Heart right ventricle (tissue), 16 donors: ENCODE data around the gene CLTRN. TPM values are rescaled to one million over a fixed set of nuclear protein-coding genes. Genes with fewer than 3 reads are reported as not detected.
A peak's percentile ranks its signal among the peaks of the same experiment; 100 is the strongest.
"Not testable (repeated sequence)": the region's sequence is repeated elsewhere in the genome, so short reads cannot be mapped to it uniquely, and the experiment has no call there.

ENCODE experiments used
- ATAC-seq, 8 donors: fragments of 200-7000 bp; cut with Tn5 transposase; one replicate each; pipeline ENCODE4 v1.9.1; 2020; ENCODE audit warnings: mild to moderate bottlenecking in 8 of 8, moderate library complexity in 8 of 8, moderate number of reproducible peaks in 1 of 8
- DNase-seq, 2 donors: peaks; one replicate each; pipeline ENCODE4 v3.0.0-alpha.2; 2020
- H3K27ac ChIP-seq, 10 donors: fragments of 200-600 bp; sonication (generic) in 2 of 10; one replicate each; pipeline versions ENCODE4 v1.5.0 to v1.8.0; 2020 to 2022; ENCODE audit warnings: mild to moderate bottlenecking in 3 of 10
- H3K27me3 ChIP-seq, 7 donors: fragments of 200-600 bp; one replicate each; pipeline ENCODE4 v1.8.0; 2021 to 2022; ENCODE audit warnings: mild to moderate bottlenecking in 2 of 7
- H3K36me3 ChIP-seq, 9 donors: fragments of 200-600 bp; sonication (generic) in 1 of 9; one replicate each; pipeline versions ENCODE4 v1.5.0 to v1.8.0; 2020 to 2022; ENCODE audit warnings: mild to moderate bottlenecking in 2 of 9
- H3K4me1 ChIP-seq, 9 donors: fragments of 200-600 bp; sonication (generic) in 1 of 9; one replicate each; pipeline versions ENCODE4 v1.5.0 to v1.8.0; 2020 to 2022; ENCODE audit warnings: mild to moderate bottlenecking in 4 of 9
- H3K4me3 ChIP-seq, 10 donors: fragments of 200-600 bp; sonication (generic) in 2 of 10; one replicate each; pipeline versions ENCODE4 v1.5.0 to v1.8.0; 2020 to 2022; ENCODE audit warnings: mild to moderate bottlenecking in 7 of 10, moderate library complexity in 2 of 10
- H3K9me3 ChIP-seq, 11 donors: fragments of 200-600 bp in 10 of 11; sonication (generic) in 2 of 11; one replicate each; pipeline versions ENCODE4 v1.5.0 to v1.8.0; 2013 to 2022; ENCODE audit warnings: mild to moderate bottlenecking in 2 of 11, control low read depth in 1 of 11, moderate library complexity in 1 of 11
- WGBS, 2 donors: extraction: QIAGEN DNeasy Blood & Tissue Kit; methylation state at CpG; one replicate each; pipeline ENCODE4 v1.1.7; 2013; ENCODE audit warnings: inconsistent platforms in 1 of 2; 5-methylcytosine and 5-hydroxymethylcytosine counted together
- intact Hi-C, 10 donors: fragments of 100-400 bp; cut with DNase I; formaldehyde crosslinking; loops; one replicate each; pipeline versions ENCODE4 v1.11.1 to v1.14.2; 2022
- long read RNA-seq, 3 donors: library from polyadenylated mRNA; unstranded; transcript quantifications; one replicate each; pipeline ENCODE4 v2.0.0, GENCODE V29; 2020 to 2021
- polyA plus RNA-seq, 2 donors: library from polyadenylated mRNA; stranded (reverse); fragments of 200-250 nt; gene quantifications; one replicate each; pipeline ENCODE4 v1.2.3, GENCODE V29; 2013
- total RNA-seq, 10 donors: library from RNA; stranded (reverse); fragmentation: NEBNext Ultra II Directional in 3 of 10; extraction: Animal tissue kit (Norgen Biotek cat#: 25700) in 3 of 10; gene quantifications; one replicate each; pipeline versions ENCODE4 v1.2.1 to v1.2.4, GENCODE V29; 2021 to 2023
- TF ChIP-seq, protein P1 (sequence below), 9 donors: fragments of 200-600 bp; sonication (generic) in 2 of 9; IDR thresholded peaks; one replicate each; pipeline versions ENCODE4 v1.5.0 to v1.8.0; 2021 to 2022; ENCODE audit warnings: antibody characterized with exemption in 9 of 9, mild to moderate bottlenecking in 5 of 9, moderate library complexity in 1 of 9
- donor health status: Arrhythmogenic right ventricular cardiomyopathy.
- donor health status: ischemic (EF 13 %, LVEDD 7.1; RV severe dilation, severe dysfunction).
- donor health status: healthy with polysubstance abuse.
- donor health status: DM: no; HTN: yes; CAD: no.
- donor health status: DM: no; HTN: no; CAD: no.
- donor health status: ischemic (EF 25% LVEDD 6.9; RV normal size, moderate dysfunction).
- donor health status: ischemic (EF 25% LVEDD 5.7; RV mildly dilated, moderate dysfunction).
- donor health status: healthy.
- donor health status: DM: yes; HTN: yes; CAD: no.
- donor health status: Ischemic cardiomyopathy.
- donor health status: ischemic (EF 35%, LVEDD 5.7; RV mildly dilated, moderate dysfunction).
- donor health status: nonischemic (EF 11% LVEDD 7.7; RV severe dilation, severe dysfunction).
- donor health status: DM: yes; HTN: yes; CAD: no.
- donor health status: PGD.
- donor health status: ischemic (EF 29% LVEDD 5.4; RV normal size, mild dysfunction).
- donor health status: nonischemic (EF 23%, LVEDD 6.1; RV moderate dilation, normal function).

Gene CLTRN, protein sequence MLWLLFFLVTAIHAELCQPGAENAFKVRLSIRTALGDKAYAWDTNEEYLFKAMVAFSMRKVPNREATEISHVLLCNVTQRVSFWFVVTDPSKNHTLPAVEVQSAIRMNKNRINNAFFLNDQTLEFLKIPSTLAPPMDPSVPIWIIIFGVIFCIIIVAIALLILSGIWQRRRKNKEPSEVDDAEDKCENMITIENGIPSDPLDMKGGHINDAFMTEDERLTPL
- 1 to 10 TPM in 2 of 10 donors, under 1 TPM in 8; 0.17 to 1.4 (median 0.86) TPM for total RNA-seq
- 1 to 10 TPM in 1 of 2 donors, under 1 TPM in 1; 0.07 to 2.4 TPM for polyA plus RNA-seq
- long read RNA-seq, donor 1, partial matches to known transcripts: 0 of 1 reads
- long read RNA-seq, donor 1, other reads (novel, unspliced or antisense): 1 of 1 reads
- long read RNA-seq, donor 2: 0 reads
- long read RNA-seq, donor 3, partial matches to known transcripts: 0 of 2 reads
- long read RNA-seq, donor 3, other reads (novel, unspliced or antisense): 2 of 2 reads

DNA sequence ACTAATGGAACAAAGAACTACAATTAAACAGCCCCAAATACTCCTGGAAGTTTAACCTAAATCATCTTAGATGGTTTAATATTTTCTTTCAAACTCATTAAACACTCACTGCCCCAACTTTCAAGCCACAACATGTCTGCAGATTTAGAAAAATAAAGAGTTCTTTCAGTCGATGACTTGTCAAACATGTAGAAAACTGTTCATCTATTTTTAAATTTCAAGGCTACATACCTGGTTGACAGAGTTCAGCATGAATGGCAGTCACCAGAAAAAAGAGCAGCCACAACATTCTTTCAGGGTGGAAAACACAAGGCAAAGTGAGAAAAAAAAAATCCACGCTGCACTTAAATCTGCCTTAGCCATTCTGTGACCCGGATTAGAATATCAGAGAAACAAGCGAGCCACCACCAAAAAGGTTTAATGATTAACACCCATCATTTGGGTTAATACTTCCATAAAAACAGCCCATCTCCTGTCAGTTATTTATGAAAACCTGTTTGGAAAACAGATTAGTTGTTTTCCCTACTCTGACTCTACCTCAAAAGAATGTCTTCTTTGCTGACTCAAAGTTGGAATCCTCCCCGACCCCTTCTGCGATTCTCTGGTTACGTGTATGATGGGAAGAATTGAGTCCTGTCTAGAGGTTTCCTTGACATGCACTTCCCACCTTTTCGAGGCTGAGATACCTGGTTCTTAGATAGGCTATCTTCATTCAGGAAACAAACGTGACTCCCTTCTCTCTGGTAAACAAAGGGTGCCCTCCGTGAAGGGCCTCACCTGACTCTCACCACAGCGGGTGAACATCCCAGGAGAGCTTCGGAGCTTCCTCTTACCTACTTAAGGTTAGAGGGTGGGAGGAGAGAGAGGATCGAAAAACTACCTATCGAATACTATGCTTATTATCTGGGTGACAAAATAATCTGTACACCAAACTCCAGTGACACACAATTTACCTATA lies at the start of gene CLTRN:
CLTRN (minus strand) TSS at position 319 of the 958 bp plus-strand sequence; CDS start at position 289, 30 bp downstream.
- intact Hi-C loops: loop anchor here in 1 of 10 donors (10.0 kb wide), 1 partner anchor 170 kb away; the partner anchor contains the start of gene PIR
- Histone ChIP-seq H3K27me3 (peaks cover 0 to 97% (median 0%) of the 10 kb centered on the region in 7 donors), H3K36me3 (no peaks in the 10 kb centered on the region), H3K27ac (no peak within 1 kb of the TSS), H3K4me1 (no peaks in the 10 kb centered on the region), H3K9me3 (no peaks in the 10 kb centered on the region), H3K4me3 (no peak within 1 kb of the TSS)
- DNase-seq: no peak
- no peak for ATAC-seq
- 56 to 65% methylated on average over 14 of the region's 14 CpGs for WGBS, 2 donors
- TF ChIP-seq, protein P1, sequence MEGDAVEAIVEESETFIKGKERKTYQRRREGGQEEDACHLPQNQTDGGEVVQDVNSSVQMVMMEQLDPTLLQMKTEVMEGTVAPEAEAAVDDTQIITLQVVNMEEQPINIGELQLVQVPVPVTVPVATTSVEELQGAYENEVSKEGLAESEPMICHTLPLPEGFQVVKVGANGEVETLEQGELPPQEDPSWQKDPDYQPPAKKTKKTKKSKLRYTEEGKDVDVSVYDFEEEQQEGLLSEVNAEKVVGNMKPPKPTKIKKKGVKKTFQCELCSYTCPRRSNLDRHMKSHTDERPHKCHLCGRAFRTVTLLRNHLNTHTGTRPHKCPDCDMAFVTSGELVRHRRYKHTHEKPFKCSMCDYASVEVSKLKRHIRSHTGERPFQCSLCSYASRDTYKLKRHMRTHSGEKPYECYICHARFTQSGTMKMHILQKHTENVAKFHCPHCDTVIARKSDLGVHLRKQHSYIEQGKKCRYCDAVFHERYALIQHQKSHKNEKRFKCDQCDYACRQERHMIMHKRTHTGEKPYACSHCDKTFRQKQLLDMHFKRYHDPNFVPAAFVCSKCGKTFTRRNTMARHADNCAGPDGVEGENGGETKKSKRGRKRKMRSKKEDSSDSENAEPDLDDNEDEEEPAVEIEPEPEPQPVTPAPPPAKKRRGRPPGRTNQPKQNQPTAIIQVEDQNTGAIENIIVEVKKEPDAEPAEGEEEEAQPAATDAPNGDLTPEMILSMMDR (IDR thresholded peaks at IDR 0.05): no peak

DNA sequence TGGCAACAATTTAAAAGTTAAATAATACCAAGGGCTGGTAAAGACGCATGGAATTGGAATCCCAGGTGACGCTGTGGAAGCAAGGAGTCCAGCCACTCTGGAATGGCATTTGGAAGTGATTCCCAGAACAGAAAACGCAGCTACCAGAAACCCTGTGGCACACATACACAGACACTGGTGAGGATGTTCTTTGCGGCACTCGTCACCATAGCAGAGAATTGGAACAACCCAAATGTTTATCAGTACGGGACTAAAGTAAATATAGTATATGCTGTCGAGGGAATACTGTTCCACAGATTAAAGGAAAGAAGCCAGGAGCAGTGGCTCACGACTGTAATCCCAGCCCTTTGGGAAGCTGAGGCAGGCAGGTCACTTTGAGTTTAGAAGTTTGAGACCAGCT lies 39.7 kb upstream of the CLTRN start:
- H3K4me1 ChIP-seq, DNase-seq, H3K27ac ChIP-seq, intact Hi-C loops, H3K27me3 ChIP-seq, H3K9me3 ChIP-seq, H3K4me3 ChIP-seq: not testable (repeated sequence)
- peaks cover 0 to 29% (median 0%) of the 10 kb centered on the region in 9 donors for H3K36me3 ChIP-seq
- WGBS, 2 donors: 58 to 66% methylated on average over 5 of the region's 8 CpGs
- peak in 2 of 8 donors; percentile 62 to 67 for ATAC-seq

DNA sequence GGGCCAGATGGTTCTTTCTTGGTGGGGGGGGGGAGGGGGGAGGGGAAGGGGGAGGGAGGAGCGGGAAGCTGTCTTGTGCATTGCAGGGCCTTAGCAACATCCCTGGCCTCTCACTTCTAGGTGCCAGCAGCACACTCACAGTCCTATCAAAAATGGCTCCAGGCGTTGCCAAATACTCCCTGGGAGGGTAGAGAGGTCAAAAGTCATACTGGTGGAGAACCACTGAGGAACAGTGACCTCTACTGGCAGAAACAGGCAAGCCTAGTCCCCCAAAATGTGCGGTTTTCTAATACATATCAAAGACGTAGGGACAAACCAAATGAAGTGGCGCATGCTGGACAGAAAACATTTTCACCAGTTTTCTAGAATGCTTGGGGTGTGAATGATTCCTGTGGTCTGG lies 39.2 kb upstream of the CLTRN start:
- no CpG with 5 or more reads among the region's 5 CpGs for WGBS, 2 donors
- H3K9me3 ChIP-seq, H3K27ac ChIP-seq, H3K27me3 ChIP-seq, H3K4me3 ChIP-seq, H3K4me1 ChIP-seq, DNase-seq, intact Hi-C loops: not testable (repeated sequence)
- H3K36me3 ChIP-seq: peaks cover 0 to 29% (median 0%) of the 10 kb centered on the region in 9 donors
- peak in 6 of 8 donors; percentile 46 to 83 (median 70) for ATAC-seq

DNA sequence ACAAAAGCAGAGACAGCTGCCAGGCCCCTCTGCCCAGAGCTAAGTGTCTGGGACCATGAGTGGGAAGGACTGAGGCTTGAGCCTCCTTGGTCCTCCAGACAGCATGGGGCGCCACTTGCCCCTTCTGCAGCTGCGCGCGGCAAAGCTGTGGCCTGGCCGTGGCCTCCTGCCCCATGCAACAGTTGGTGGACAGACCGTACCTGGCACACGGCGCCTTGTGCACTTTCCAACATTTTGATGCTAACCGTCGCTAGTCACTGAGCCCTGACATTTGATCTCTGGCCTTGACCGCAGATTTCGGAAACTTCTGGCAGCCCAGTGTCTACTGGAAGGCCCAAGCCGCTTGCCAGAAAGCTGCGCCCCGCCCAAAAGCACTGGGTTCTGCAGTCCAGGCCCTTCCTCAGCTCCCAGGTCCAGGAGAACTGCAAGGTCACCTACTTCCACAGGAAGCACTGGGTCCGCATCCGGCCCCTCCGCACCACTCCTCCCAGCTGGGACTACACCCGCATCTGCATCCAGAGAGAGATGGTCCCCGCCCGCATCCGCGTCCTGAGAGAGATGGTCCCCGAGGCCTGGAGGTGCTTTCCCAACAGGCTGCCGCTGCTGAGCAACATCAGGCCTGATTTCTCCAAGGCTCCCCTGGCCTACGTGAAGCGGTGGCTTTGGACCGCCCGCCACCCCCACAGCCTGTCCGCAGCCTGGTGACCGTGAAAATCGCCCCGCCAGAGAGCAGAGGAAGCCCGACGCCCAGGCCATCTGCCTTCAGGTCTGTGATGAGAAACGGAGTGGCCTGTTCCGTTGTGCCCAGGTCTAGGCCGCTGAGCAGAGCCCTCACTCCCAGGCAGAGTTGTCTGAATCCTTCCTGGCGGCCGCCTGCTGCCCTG lies 38.1 kb upstream of the CLTRN start:
- intact Hi-C loops: no loop called here
- DNase-seq (no peak), ATAC-seq (peak in 3 of 8 donors; percentile 6 to 70 (median 28))
- Histone ChIP-seq H3K27me3 (no peaks in the 10 kb centered on the region), H3K9me3 (no peaks in the 10 kb centered on the region), H3K4me1 (no peaks in the 10 kb centered on the region), H3K36me3 (peaks cover 0 to 29% (median 0%) of the 10 kb centered on the region in 9 donors), H3K4me3 (no peak overlapping the region), H3K27ac (no peak overlapping the region)
- WGBS, 2 donors: 97 to 98% methylated on average over 36 to 40 of the region's 40 CpGs
- TF ChIP-seq, protein P1 (IDR thresholded peaks at IDR 0.05): no peak
